Activated B cell treated with CpG ODN at 0.5 μM for 24 hours (primary cell): ENCODE measurements around the gene BLOC1S4. TPM values are rescaled to one million over a fixed set of nuclear protein-coding genes. Genes with fewer than 3 reads are reported as not detected.

ENCODE experiments used
- ATAC-seq: fragments of 200-7000 bp; cut with Tn5 transposase; one replicate; pipeline ENCODE4 v1.10.0; 2021; ENCODE audit warnings: low read depth, mild to moderate bottlenecking, moderate library complexity
- CTCF ChIA-PET: fragments of 350-600 bp; sonication (Branson Sonifier 250); formaldehyde crosslinking; loops from one replicate; lab custom pipeline; 2021; ENCODE audit warnings: antibody characterized with exemption; lab: Charles Lee
- POLR2A ChIA-PET: fragments of 350-600 bp; sonication (Branson Sonifier 250); formaldehyde crosslinking; loops from one replicate; lab custom pipeline; 2021; ENCODE audit warnings: antibody characterized with exemption; lab: Charles Lee
- DNase-seq: peaks from one replicate; pipeline ENCODE4 v3.0.0; 2022
- H3K27ac Mint-ChIP-seq: one replicate; pipeline ENCODE4 v1.8.0; 2020; ENCODE audit warnings: mixed read lengths
- H3K27me3 Mint-ChIP-seq: one replicate; pipeline ENCODE4 v1.8.0; 2021; ENCODE audit warnings: mixed read lengths
- H3K36me3 Mint-ChIP-seq: one replicate; pipeline ENCODE4 v1.8.0; 2021; ENCODE audit warnings: low read depth, mixed read lengths
- H3K4me1 Mint-ChIP-seq: one replicate; pipeline ENCODE4 v1.8.0; 2021; ENCODE audit warnings: mixed read lengths
- H3K4me3 Mint-ChIP-seq: one replicate; pipeline ENCODE4 v1.8.0; 2020; ENCODE audit warnings: mild to moderate bottlenecking, mixed read lengths
- H3K9me3 Mint-ChIP-seq: one replicate; pipeline ENCODE4 v1.8.0; 2020; ENCODE audit warnings: mixed read lengths
- intact Hi-C: fragments of 100-400 bp; cut with micrococcal nuclease; formaldehyde crosslinking; loops from one replicate; pipeline ENCODE4 v1.15.1; 2024
- total RNA-seq: library from RNA; stranded (reverse); gene quantifications from 2 replicates; pipeline ENCODE4 v1.2.3, GENCODE V29; 2022
- TF ChIP-seq, protein P1 (sequence below): fragments of 200-600 bp; IDR thresholded peaks from one replicate; pipeline ENCODE4 v1.8.0; 2022; ENCODE audit warnings: antibody characterized with exemption, mild to moderate bottlenecking

Gene BLOC1S4
- total RNA-seq, 1 donor from 2014 or later: 19.8 TPM

- H3K27ac Mint-ChIP-seq: no peak overlapping the region
These were observed 34.8 kb upstream of the BLOC1S4 start for GRCh38 chr4:6681191-6681590.

GRCh38 chr4:6682862-6683590 is 32.9 kb upstream of the BLOC1S4 start:
- ChIA-PET POLR2A (interaction anchor here (0.9 kb wide), 1 partner anchor 16 kb away, joined by 7 read pairs; no protein-coding TSS in a partner anchor), CTCF (interaction anchor here (1.1 kb wide), 1 partner anchor 191 kb away, joined by 3 read pairs; no protein-coding TSS in a partner anchor)
- H3K4me3 Mint-ChIP-seq: no peak overlapping the region
- ATAC-seq (no peak), DNase-seq (no peak)
- intact Hi-C loops: no loop called here
- H3K4me1 Mint-ChIP-seq: peaks cover 5% of the 10 kb centered on the region
- peaks cover 16% of the 10 kb centered on the region for H3K36me3 Mint-ChIP-seq
- TF ChIP-seq, protein P1, sequence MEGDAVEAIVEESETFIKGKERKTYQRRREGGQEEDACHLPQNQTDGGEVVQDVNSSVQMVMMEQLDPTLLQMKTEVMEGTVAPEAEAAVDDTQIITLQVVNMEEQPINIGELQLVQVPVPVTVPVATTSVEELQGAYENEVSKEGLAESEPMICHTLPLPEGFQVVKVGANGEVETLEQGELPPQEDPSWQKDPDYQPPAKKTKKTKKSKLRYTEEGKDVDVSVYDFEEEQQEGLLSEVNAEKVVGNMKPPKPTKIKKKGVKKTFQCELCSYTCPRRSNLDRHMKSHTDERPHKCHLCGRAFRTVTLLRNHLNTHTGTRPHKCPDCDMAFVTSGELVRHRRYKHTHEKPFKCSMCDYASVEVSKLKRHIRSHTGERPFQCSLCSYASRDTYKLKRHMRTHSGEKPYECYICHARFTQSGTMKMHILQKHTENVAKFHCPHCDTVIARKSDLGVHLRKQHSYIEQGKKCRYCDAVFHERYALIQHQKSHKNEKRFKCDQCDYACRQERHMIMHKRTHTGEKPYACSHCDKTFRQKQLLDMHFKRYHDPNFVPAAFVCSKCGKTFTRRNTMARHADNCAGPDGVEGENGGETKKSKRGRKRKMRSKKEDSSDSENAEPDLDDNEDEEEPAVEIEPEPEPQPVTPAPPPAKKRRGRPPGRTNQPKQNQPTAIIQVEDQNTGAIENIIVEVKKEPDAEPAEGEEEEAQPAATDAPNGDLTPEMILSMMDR: no peak
- H3K9me3 Mint-ChIP-seq: peaks cover 6% of the 10 kb centered on the region
- H3K27ac Mint-ChIP-seq: no peak overlapping the region
- H3K27me3 Mint-ChIP-seq: no peaks in the 10 kb centered on the region

More at GRCh38 chr4:6681191-6681590, 34.8 kb upstream of the BLOC1S4 start:
- TF ChIP-seq, protein P1: no peak
- Mint-ChIP-seq H3K36me3 (peaks cover 33% of the 10 kb centered on the region), H3K9me3 (peaks cover 6% of the 10 kb centered on the region), H3K4me3 (no peak overlapping the region), H3K27me3 (no peaks in the 10 kb centered on the region), H3K4me1 (peaks cover 23% of the 10 kb centered on the region)
- DNase-seq: no peak
- intact Hi-C loops: no loop called here
- CTCF ChIA-PET: interaction anchor here (1.0 kb wide), 1 partner anchor 20 kb away, joined by 3 read pairs; no protein-coding TSS in a partner anchor
- ATAC-seq: no peak
- POLR2A ChIA-PET: no interaction called here

- H3K27ac Mint-ChIP-seq: no peak overlapping the region
- intact Hi-C loops: no loop called here
- CTCF ChIA-PET: no interaction called here
These were observed 31.3 kb upstream of the BLOC1S4 start for GRCh38 chr4:6684656-6685055.

GRCh38 chr4:6686104-6686787 is 29.7 kb upstream of the BLOC1S4 start:
- H3K4me1 Mint-ChIP-seq: no peaks in the 10 kb centered on the region
- TF ChIP-seq, protein P1: no peak
- DNase-seq (no peak), ATAC-seq (no peak)
- intact Hi-C loops: no loop called here
- peaks cover 7% of the 10 kb centered on the region for H3K27me3 Mint-ChIP-seq
- no peaks in the 10 kb centered on the region for H3K9me3 Mint-ChIP-seq
- H3K36me3 Mint-ChIP-seq: no peaks in the 10 kb centered on the region
- no peak overlapping the region for H3K4me3 Mint-ChIP-seq
- no peak overlapping the region for H3K27ac Mint-ChIP-seq
- CTCF ChIA-PET: no interaction called here
- POLR2A ChIA-PET: no interaction called here

More at GRCh38 chr4:6684656-6685055, 31.3 kb upstream of the BLOC1S4 start:
- Mint-ChIP-seq H3K36me3 (peaks cover 7% of the 10 kb centered on the region), H3K4me3 (no peak overlapping the region), H3K27me3 (peaks cover 3% of the 10 kb centered on the region), H3K4me1 (no peaks in the 10 kb centered on the region), H3K9me3 (peaks cover 6% of the 10 kb centered on the region)
- TF ChIP-seq, protein P1: no peak
- DNase-seq: no peak
- ATAC-seq: no peak
- POLR2A ChIA-PET: no interaction called here
